ENCODE data around the gene AGBL4. TPM values are rescaled to one million over a fixed set of nuclear protein-coding genes. Genes with fewer than 3 reads are reported as not detected.

The AGBL4 gene
- total RNA-seq, 1 donor from 2014 or later: not detected

DNA sequence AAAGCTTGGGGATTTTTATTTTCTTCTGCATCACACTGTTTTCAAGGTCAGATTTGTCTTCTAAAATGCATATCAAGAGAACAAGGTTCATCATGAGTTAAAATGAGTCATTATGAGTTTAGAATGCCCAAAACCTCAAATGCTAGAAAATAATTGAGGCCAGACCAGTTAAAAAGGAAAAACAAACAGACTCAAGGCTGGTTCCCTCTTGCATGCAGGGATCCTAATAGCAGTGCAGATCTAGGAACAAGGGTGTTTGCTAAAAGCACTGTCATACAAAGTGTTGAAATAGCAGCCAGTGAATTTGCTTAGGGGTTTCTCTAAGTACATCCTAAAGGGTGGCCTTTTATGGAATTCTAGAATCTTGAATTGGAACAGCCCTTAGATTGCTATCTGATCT, 1262.3 kb downstream of the AGBL4 start:
- Histone ChIP-seq H3K4me3 (no peak overlapping the region), H3K4me1 (no peaks in the 10 kb centered on the region), H3K36me3 (peaks cover 15% of the 10 kb centered on the region), H3K27ac (no peak overlapping the region), H3K9me3 (no peaks in the 10 kb centered on the region), H3K27me3 (no peaks in the 10 kb centered on the region)
- intact Hi-C loops (cut with DNase I): no loop called here
- ATAC-seq (no peak), DNase-seq (no peak)
- TF ChIP-seq, protein P1, sequence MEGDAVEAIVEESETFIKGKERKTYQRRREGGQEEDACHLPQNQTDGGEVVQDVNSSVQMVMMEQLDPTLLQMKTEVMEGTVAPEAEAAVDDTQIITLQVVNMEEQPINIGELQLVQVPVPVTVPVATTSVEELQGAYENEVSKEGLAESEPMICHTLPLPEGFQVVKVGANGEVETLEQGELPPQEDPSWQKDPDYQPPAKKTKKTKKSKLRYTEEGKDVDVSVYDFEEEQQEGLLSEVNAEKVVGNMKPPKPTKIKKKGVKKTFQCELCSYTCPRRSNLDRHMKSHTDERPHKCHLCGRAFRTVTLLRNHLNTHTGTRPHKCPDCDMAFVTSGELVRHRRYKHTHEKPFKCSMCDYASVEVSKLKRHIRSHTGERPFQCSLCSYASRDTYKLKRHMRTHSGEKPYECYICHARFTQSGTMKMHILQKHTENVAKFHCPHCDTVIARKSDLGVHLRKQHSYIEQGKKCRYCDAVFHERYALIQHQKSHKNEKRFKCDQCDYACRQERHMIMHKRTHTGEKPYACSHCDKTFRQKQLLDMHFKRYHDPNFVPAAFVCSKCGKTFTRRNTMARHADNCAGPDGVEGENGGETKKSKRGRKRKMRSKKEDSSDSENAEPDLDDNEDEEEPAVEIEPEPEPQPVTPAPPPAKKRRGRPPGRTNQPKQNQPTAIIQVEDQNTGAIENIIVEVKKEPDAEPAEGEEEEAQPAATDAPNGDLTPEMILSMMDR (IDR thresholded peaks at IDR 0.05): no peak

DNA sequence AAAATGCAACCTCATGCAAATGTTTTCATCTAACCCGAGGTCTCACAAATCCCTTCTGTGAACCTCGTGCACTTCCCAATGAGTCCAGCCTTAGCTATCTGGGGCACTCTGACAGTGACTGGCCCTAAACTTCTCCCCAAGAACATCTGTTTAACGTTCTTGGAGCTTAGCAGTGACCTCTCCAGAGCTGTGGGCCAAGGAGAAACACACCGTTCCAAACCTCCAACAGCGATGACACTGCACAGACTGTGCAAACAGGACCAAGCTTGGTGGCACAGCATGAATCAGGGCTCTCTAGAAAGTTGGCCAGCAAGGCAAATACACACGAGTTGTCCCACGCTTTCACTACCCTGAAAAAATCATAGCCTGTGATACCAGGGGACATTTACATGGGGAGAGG, 1262.9 kb downstream of the AGBL4 start:
- Histone ChIP-seq H3K9me3 (no peaks in the 10 kb centered on the region), H3K4me3 (no peak overlapping the region), H3K27me3 (no peaks in the 10 kb centered on the region), H3K4me1 (no peaks in the 10 kb centered on the region), H3K27ac (no peak overlapping the region), H3K36me3 (peaks cover 15% of the 10 kb centered on the region)
- intact Hi-C loops (cut with DNase I): no loop called here
- no peak for DNase-seq
- TF ChIP-seq, protein P1 (IDR thresholded peaks at IDR 0.05): no peak
- ATAC-seq: no peak

DNA sequence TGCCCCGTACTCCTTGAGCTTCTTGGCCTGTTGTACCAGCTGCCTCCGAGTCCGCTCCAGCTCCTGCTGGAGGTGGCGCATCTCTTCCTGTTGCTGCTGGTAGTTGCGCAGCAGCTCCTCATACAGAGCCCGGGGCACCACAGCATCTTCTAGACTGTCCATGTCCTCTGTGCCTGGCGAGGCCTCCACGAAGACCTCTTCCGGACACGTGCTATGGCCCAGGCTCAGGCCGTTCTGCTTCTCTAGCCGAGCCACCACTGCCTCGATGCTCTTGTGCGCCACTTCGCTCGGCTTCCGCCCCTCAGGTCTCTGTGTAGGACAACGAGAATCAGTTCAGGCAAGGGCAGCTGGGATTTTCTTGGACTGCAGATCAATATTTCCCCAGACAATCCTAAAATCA, 1264.8 kb downstream of the AGBL4 start:
- TF ChIP-seq, protein P1 (IDR thresholded peaks at IDR 0.05): no peak
- no peaks in the 10 kb centered on the region for H3K27me3 ChIP-seq
- H3K27ac ChIP-seq: no peak overlapping the region
- no peak overlapping the region for H3K4me3 ChIP-seq
- no peak for DNase-seq
- H3K36me3 ChIP-seq: peaks cover 16% of the 10 kb centered on the region
- no peaks in the 10 kb centered on the region for H3K9me3 ChIP-seq
- ATAC-seq: no peak
- intact Hi-C loops (cut with DNase I): no loop called here
- H3K4me1 ChIP-seq: no peaks in the 10 kb centered on the region

DNA sequence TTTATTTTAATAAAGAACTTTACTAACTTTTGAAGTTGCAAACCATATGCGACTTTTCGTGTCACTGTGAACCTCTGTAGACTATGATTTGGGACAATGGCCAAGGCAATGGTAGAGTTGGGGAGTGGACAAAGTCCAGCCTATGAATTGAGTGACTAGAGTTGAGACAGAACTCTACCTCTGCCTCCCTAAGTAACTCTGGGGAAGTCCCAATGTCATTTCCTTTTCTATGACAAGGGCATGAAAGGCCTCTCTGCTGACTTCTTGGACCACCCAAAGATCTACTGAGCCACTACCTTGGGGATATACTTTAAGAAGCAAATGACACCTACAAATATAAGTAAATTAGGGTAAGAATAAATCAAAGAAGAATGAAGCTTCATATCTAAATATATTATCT, 1266.4 kb downstream of the AGBL4 start:
- no peak overlapping the region for H3K27ac ChIP-seq
- no peaks in the 10 kb centered on the region for H3K4me1 ChIP-seq
- no peak for ATAC-seq
- no peak overlapping the region for H3K4me3 ChIP-seq
- TF ChIP-seq, protein P1 (IDR thresholded peaks at IDR 0.05): no peak
- DNase-seq: no peak
- H3K36me3 ChIP-seq: peaks cover 26% of the 10 kb centered on the region
- no peaks in the 10 kb centered on the region for H3K27me3 ChIP-seq
- intact Hi-C loops (cut with DNase I): no loop called here
- H3K9me3 ChIP-seq: no peaks in the 10 kb centered on the region

DNA sequence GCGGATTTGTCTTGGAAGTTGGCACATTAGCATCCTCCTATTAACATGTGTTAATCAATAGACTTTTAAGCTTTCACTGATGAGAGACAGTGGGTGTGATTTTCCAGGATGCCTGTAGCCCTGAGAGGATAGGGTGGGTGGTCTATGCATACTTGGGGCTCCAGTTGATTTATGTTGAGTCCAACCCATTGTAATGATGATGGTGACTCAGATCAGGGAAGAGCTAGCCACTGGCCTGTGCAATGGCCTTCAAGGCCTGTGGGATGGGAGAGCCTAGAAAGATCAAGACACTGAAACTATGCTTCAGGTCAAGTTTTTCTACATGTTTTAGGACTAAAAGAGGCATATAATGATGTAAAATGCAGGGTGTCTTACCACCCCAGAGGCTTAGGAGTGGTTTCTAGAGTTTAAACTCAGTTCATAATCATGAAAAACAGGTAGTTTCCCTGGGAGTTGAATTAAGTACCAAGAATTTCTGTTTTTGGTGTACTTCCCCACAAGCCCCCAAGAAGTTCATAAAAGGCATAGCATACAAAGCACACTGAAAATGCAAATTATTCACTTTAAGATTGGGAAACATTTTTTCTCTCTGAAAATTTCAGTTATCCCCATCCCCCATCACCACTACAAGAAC, 1267.0 kb downstream of the AGBL4 start:
- Histone ChIP-seq H3K27me3 (no peaks in the 10 kb centered on the region), H3K27ac (no peak overlapping the region), H3K4me1 (no peaks in the 10 kb centered on the region), H3K36me3 (peaks cover 29% of the 10 kb centered on the region), H3K4me3 (no peak overlapping the region), H3K9me3 (no peaks in the 10 kb centered on the region)
- ATAC-seq: no peak
- intact Hi-C loops (cut with DNase I): no loop called here
- TF ChIP-seq, protein P1 (IDR thresholded peaks at IDR 0.05): no peak
- DNase-seq: no peak

DNA sequence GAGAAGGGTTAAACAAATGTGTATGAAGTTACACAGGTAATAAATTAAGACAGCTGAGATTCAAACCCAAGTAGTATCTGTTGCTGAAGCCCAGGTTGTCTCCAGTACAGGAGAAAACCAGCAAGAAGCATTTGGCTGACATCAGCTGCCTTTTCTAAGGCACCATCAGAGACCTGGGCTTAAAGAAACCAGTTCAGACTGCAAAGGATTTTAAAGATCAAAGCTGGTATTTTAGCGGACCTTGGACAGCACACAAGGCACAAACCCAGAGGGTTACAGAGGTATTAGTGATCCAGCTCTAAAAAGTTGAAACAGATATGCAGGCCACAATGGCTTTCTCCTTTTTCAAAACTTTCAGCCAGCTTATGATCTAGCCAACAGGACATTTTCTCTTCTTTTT, 1270.5 kb downstream of the AGBL4 start:
- DNase-seq (no peak), ATAC-seq (no peak)
- H3K4me3 ChIP-seq: no peak overlapping the region
- peaks cover 17% of the 10 kb centered on the region for H3K36me3 ChIP-seq
- no peaks in the 10 kb centered on the region for H3K9me3 ChIP-seq
- intact Hi-C loops (cut with DNase I): no loop called here
- no peaks in the 10 kb centered on the region for H3K4me1 ChIP-seq
- TF ChIP-seq, protein P1 (IDR thresholded peaks at IDR 0.05): no peak
- H3K27me3 ChIP-seq: no peaks in the 10 kb centered on the region
- H3K27ac ChIP-seq: no peak overlapping the region

Data from upper lobe of right lung (tissue), 1 donor.